GM12878 (cell line): ENCODE data around the gene C4orf17. TPM values are rescaled to one million over a fixed set of nuclear protein-coding genes. Genes with fewer than 3 reads are reported as not detected.

Source experiments
- BCL11A ChIP-seq: IDR thresholded peaks from 2 replicates; pipeline ENCODE4 v1.6.1; 2011; ENCODE audit warnings: low read depth, low read length
- BCL3 ChIP-seq: IDR thresholded peaks from 2 replicates; pipeline ENCODE4 v1.6.1; 2011; ENCODE audit warnings: borderline replicate concordance, low read depth, mild to moderate bottlenecking, moderate library complexity, low read length; ENCODE audit not compliant: insufficient read depth, poor library complexity, severe bottlenecking
- BCLAF1 ChIP-seq: fragments of 450-650 bp; IDR thresholded peaks from 2 replicates; pipeline ENCODE4 v1.6.1; 2017; ENCODE audit warnings: antibody characterized with exemption, mild to moderate bottlenecking, moderate library complexity
- BHLHE40 ChIP-seq, 2 experiments: fragments of 450-650 bp in 1 of 2; IDR thresholded peaks; 2 replicates each; pipeline ENCODE4 v1.6.1; 2011 to 2017; ENCODE audit warnings: low read depth in 2 of 2, borderline replicate concordance in 1 of 2, improper control_type of control experiment in 1 of 2, low read length in 1 of 2, mild to moderate bottlenecking in 1 of 2
- BMI1 ChIP-seq: fragments of 450-650 bp; IDR thresholded peaks from 2 replicates; pipeline ENCODE4 v1.6.1; 2016; ENCODE audit warnings: mild to moderate bottlenecking, moderate library complexity, borderline replicate concordance
- CBX3 ChIP-seq: fragments of 200-600 bp; sonication (generic); IDR thresholded peaks from 2 replicates; pipeline ENCODE4 v1.6.1; 2016; ENCODE audit warnings: low read depth, borderline replicate concordance
- DPF2 ChIP-seq: fragments of 450-650 bp; IDR thresholded peaks from 2 replicates; pipeline ENCODE4 v1.6.1; 2017; ENCODE audit warnings: mild to moderate bottlenecking
- EED ChIP-seq: sonication (generic); IDR thresholded peaks from 2 replicates; pipeline ENCODE4 v1.6.1; 2016; ENCODE audit warnings: antibody characterized with exemption, low read depth
- FOXM1 ChIP-seq: IDR thresholded peaks from 2 replicates; pipeline ENCODE4 v1.6.1; 2012; ENCODE audit warnings: low read depth, mild to moderate bottlenecking, inconsistent platforms, low read length, moderate library complexity
- IRF3 ChIP-seq: fragments of 450-650 bp; IDR thresholded peaks from 2 replicates; pipeline ENCODE4 v1.6.1; 2014; ENCODE audit warnings: mild to moderate bottlenecking
- MYC ChIP-seq: IDR thresholded peaks from 2 replicates; pipeline ENCODE4 v1.6.1; 2011; ENCODE audit warnings: mild to moderate bottlenecking, low read length, moderate library complexity, inconsistent platforms; ENCODE audit not compliant: insufficient read depth, insufficient replicate concordance, insufficient read length, severe bottlenecking
- NFIC ChIP-seq: IDR thresholded peaks from 2 replicates; pipeline ENCODE4 v1.6.1; 2012; ENCODE audit warnings: low read depth, mild to moderate bottlenecking, inconsistent platforms, low read length, moderate library complexity
- POLR2AphosphoS2 ChIP-seq: IDR thresholded peaks from 2 replicates; pipeline ENCODE4 v1.6.1; 2011; ENCODE audit warnings: low read depth, mild to moderate bottlenecking, low read length, improper control_type of control experiment, moderate library complexity
- REST ChIP-seq: IDR thresholded peaks from 2 replicates; pipeline ENCODE4 v1.6.1; 2012; ENCODE audit warnings: mild to moderate bottlenecking, low read depth, low read length
- SRF ChIP-seq, 2 experiments: IDR thresholded peaks; 2 replicates each; pipeline ENCODE4 v1.6.1; 2011; ENCODE audit warnings: low read depth in 2 of 2, low read length in 2 of 2, mild to moderate bottlenecking in 1 of 2, moderate library complexity in 1 of 2
- polyA plus RNA-seq, 11 experiments: library from polyadenylated mRNA; depleted of rRNA in 4 of 11; unstranded in 6 of 11; stranded (reverse) in 5 of 11; fragments of >200 nt; fragmentation: Nextera tagmentation in 4 of 11; fragmentation: Illumina TruSeq in 1 of 11; extraction: Ambion mirVana in 4 of 11; extraction: Trizol in 1 of 11; gene quantifications; 1 replicate in 1 of 11; 2 replicates in 10 of 11; pipeline versions ENCODE4 v1.2.1 to v1.2.3, GENCODE V29; 2011 to 2016; ENCODE audit warnings: inconsistent platforms in 2 of 11, missing spikeins in 2 of 11, low read depth in 1 of 11
- total RNA-seq, 4 experiments: library from RNA; depleted of rRNA in 3 of 4; stranded (reverse); fragments of >200 nt in 3 of 4; fragmentation: Illumina TruSeq in 1 of 4; extraction: Trizol in 1 of 4; gene quantifications; 2 replicates each; pipeline versions ENCODE4 v1.2.1 to v1.2.3, GENCODE V29; 2013 to 2021
- TF ChIP-seq, protein P1 (sequence below): fragments of 450-650 bp; IDR thresholded peaks from 2 replicates; pipeline ENCODE4 v1.6.1; 2017; ENCODE audit warnings: mild to moderate bottlenecking, low read depth, inconsistent platforms; ENCODE audit not compliant: poor library complexity, severe bottlenecking

C4orf17 gene
- total and polyA plus RNA-seq, 10 of the 15 experiments (the other 5 are each of a cell fraction or from before 2014, with no cell fraction given): not detected

DNA sequence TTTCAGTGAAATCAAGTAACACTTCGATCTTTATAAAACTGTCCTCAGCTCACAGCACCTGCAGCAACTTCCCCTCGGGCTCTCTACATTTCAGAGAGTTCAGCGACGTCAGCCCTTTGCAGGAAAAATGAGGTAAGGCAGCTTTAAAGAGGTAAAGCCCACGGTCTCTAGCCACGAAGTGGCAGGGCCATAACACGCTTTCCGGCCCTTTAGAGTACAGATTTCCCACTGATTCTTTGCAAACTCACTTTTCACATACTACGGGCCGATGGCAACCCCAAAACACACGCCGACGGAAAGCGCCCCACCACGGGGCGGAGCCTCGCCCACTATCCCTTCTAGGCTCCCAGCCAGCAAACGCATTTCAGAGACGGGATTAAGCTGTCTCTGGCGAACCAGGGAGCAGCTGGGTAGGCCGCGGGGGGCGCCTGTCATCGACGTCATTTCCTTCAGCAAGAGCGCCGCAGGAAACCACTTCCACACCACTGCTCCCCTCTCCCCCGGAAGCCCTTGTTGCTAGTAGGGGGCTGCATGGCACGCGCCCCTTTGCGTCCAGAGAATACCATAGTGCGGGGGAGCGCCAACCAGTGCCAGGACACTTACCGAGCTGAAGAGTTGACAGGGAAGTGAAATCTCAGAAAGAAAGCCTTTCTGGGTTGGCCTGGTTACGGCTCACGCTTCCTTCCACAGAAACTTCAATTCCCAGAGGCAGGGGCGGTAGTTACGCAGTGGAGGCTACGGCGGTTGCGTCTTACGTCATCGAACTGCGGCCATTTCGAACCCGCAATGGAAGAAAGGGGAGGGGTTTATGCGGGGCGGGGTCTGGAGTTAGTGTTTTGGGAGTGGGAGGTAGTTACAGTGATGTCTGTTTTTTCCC, 52.7 kb downstream of the C4orf17 start, which contains the start of gene TRMT10A (continued):
- TF ChIP-seq BCLAF1: no peak
- peak; percentile 46; the same call in 1 of the 2 replicates for TF ChIP-seq NFIC
- peak; percentile 61; the same call in 1 of the 2 replicates for TF ChIP-seq FOXM1
- no peak for TF ChIP-seq BCL3
- peak; percentile 42 to 74; a peak in 3 of 4 replicates for TF ChIP-seq SRF (IDR thresholded peaks at IDR 0.05; ENCODE audit: low read depth in 2 of 2, low read length in 2 of 2)
- no peak for TF ChIP-seq EED
- TF ChIP-seq IRF3: no peak
- peak; percentile 61; the same call in 1 of the 2 replicates for TF ChIP-seq BMI1
- no peak for TF ChIP-seq BCL11A
- TF ChIP-seq BHLHE40 (IDR thresholded peaks at IDR 0.05; ENCODE audit: borderline replicate concordance in 1 of 2, low read depth in 2 of 2, low read length in 1 of 2): peak; percentile 63 to 90; a peak in 3 of 4 replicates
- no peak for TF ChIP-seq CBX3
- TF ChIP-seq, protein P1, sequence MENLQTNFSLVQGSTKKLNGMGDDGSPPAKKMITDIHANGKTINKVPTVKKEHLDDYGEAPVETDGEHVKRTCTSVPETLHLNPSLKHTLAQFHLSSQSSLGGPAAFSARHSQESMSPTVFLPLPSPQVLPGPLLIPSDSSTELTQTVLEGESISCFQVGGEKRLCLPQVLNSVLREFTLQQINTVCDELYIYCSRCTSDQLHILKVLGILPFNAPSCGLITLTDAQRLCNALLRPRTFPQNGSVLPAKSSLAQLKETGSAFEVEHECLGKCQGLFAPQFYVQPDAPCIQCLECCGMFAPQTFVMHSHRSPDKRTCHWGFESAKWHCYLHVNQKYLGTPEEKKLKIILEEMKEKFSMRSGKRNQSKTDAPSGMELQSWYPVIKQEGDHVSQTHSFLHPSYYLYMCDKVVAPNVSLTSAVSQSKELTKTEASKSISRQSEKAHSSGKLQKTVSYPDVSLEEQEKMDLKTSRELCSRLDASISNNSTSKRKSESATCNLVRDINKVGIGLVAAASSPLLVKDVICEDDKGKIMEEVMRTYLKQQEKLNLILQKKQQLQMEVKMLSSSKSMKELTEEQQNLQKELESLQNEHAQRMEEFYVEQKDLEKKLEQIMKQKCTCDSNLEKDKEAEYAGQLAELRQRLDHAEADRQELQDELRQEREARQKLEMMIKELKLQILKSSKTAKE: no peak
- peak; percentile 38 for TF ChIP-seq MYC
- TF ChIP-seq REST: no peak
- peak; percentile 53 for TF ChIP-seq DPF2
- no peak; the same call in 1 of the 2 replicates for TF ChIP-seq POLR2AphosphoS2
